Central memory CD8-positive, alpha-beta T cell (primary cell): ENCODE data around the gene MAST3.

ENCODE experiments used
- ATAC-seq: fragments of 150-1000 bp; cut with Tn5 transposase; replicated peaks from 2 replicates; pipeline ENCODE4 v1.10.0; 2022; ENCODE audit warnings: mild to moderate bottlenecking, moderate FRiP score, moderate number of reproducible peaks; ENCODE audit not compliant: poor library complexity, severe bottlenecking; ENCODE audit errors: extremely low read depth
- DNase-seq, 2 donors: peaks; one replicate each; pipeline ENCODE4 v3.0.0; 2021; ENCODE audit warnings: low spot score in 2 of 2
- H3K27ac Mint-ChIP-seq: one replicate; pipeline ENCODE4 v1.8.0; 2022; ENCODE audit warnings: low read depth, mild to moderate bottlenecking, moderate library complexity, mixed read lengths
- H3K27me3 Mint-ChIP-seq: one replicate; pipeline ENCODE4 v1.8.0; 2022; ENCODE audit warnings: mixed read lengths
- H3K36me3 Mint-ChIP-seq: one replicate; pipeline ENCODE4 v1.8.0; 2022; ENCODE audit warnings: mild to moderate bottlenecking, moderate library complexity, mixed read lengths; ENCODE audit not compliant: insufficient read depth
- H3K4me1 Mint-ChIP-seq: one replicate; pipeline ENCODE4 v1.8.0; 2022; ENCODE audit warnings: mixed read lengths
- H3K4me3 Mint-ChIP-seq: one replicate; pipeline ENCODE4 v1.8.0; 2022; ENCODE audit warnings: mild to moderate bottlenecking, moderate library complexity, mixed read lengths
- H3K9me3 Mint-ChIP-seq: one replicate; pipeline ENCODE4 v1.8.0; 2022; ENCODE audit warnings: mixed read lengths

The MAST3 gene

DNA sequence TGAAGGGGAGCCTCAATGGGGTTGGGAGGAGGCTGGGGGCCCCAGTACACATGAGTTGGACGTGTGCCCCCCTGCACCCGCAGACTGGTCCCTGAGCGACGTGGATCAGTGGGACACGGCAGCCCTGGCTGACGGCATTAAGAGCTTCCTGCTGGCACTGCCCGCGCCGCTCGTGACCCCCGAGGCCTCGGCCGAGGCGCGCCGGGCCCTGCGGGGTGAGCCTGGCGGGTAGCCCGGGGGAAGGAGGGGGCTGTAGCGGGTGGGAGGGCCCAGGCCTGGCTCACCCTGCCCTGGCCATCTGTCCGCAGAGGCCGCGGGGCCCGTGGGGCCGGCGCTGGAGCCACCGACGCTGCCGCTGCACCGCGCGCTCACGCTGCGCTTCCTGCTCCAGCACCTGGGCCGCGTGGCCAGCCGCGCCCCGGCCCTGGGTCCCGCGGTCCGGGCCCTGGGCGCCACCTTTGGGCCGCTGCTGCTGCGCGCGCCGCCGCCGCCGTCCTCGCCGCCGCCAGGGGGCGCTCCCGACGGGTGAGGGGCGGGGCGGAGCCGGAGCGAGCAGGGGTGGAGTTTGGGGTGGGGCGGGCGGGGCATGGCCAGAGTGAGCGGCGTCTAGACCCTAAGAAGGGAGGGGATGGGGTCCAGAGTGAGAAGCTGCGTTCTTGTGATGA, 63.5 kb downstream of the MAST3 start:
- H3K27me3 Mint-ChIP-seq: no peaks in the 10 kb centered on the region
- peaks cover 26% of the 10 kb centered on the region for H3K36me3 Mint-ChIP-seq
- no peaks in the 10 kb centered on the region for H3K9me3 Mint-ChIP-seq
- peak overlapping the region; percentile 59 for H3K4me3 Mint-ChIP-seq
- no peak overlapping the region for H3K27ac Mint-ChIP-seq
- peaks cover 11% of the 10 kb centered on the region for H3K4me1 Mint-ChIP-seq
- peak; percentile 69 to 79 for DNase-seq
- ATAC-seq: peak; percentile 95

DNA sequence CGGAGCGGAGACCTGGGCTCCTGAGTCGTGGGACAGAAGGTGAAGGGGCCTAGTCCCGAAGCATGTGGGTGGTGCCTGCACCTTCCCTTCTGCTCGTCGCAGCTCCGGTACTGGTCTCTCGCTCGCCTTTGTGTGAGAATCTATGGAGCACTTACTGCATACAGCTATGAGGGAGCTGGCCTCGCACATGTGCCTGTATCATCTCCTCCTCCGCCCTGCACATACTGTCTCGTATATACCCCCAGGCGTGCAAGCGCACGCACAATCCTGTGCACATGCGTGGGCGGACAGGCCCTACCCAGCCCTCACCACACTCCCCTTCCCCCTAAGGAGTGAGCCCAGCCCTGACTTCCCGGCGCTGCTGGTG, 64.0 kb downstream of the MAST3 start:
- Mint-ChIP-seq H3K4me3 (peak overlapping the region; percentile 54), H3K27ac (no peak overlapping the region), H3K36me3 (peaks cover 27% of the 10 kb centered on the region), H3K9me3 (no peaks in the 10 kb centered on the region), H3K27me3 (no peaks in the 10 kb centered on the region), H3K4me1 (peaks cover 11% of the 10 kb centered on the region)
- DNase-seq (no peak), ATAC-seq (no peak)

DNA sequence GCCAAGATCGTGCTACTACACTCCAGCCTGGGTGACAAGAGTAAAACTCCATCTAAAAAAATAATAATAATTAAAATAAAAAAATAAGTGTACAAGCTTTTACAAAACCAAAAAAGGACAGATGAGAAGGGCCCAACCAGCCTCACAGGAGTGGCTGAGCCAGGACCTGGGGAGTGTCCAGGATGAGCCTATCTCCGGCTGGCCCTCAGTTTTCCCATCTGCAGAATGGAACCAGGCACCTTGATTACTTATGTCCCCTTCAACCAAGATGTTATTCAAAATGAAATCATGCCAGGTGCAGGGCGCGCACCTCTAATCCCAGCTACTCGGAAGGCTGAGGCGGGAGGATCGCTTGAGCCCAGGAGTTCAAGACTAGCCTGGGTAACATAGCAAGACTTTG, 66.5 kb downstream of the MAST3 start:
- no peak for DNase-seq
- Mint-ChIP-seq H3K27ac (no peak overlapping the region), H3K36me3 (peaks cover 29% of the 10 kb centered on the region), H3K4me1 (peaks cover 16% of the 10 kb centered on the region), H3K27me3 (no peaks in the 10 kb centered on the region), H3K4me3 (no peak overlapping the region), H3K9me3 (no peaks in the 10 kb centered on the region)
- ATAC-seq: no peak

DNA sequence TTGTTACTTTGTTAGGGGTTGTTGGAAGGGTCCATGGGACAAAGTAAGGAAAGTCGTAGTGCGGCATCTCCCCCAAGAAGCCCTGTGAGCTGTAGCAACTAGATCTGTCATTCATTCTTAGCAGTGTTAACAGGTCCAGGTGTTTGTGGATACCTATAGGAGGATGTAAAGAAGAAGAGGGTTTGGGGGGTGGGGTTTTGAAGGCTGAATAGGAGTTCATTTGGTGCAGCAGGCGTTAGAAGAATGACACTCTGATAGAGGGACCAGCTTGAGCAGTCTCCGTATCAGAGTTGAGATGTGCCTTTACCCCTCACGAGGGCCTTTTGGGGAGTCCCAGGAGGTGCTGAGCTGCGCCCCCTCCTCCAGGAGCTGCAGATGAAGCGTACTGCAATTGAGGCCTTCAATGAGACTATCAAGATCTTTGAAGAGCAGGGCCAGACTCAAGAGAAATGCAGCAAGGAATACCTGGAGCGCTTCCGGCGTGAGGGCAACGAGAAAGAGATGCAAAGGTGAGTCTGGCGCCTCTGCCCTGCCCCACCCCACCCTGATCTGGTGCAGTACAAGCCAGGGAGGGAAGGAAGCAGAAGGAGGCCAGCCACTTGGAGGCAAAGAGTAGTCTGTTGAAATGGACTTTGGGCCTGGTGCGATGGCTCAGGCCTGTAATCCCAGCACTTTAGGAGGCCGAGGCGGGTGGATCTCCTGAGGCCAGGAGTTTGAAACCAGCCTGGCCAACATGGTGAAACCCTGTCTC, 68.4 kb downstream of the MAST3 start:
- Mint-ChIP-seq H3K27me3 (no peaks in the 10 kb centered on the region), H3K4me1 (peaks cover 9% of the 10 kb centered on the region), H3K27ac (no peak overlapping the region), H3K9me3 (no peaks in the 10 kb centered on the region), H3K36me3 (peaks cover 32% of the 10 kb centered on the region), H3K4me3 (no peak overlapping the region)
- no peak for DNase-seq
- no peak for ATAC-seq

DNA sequence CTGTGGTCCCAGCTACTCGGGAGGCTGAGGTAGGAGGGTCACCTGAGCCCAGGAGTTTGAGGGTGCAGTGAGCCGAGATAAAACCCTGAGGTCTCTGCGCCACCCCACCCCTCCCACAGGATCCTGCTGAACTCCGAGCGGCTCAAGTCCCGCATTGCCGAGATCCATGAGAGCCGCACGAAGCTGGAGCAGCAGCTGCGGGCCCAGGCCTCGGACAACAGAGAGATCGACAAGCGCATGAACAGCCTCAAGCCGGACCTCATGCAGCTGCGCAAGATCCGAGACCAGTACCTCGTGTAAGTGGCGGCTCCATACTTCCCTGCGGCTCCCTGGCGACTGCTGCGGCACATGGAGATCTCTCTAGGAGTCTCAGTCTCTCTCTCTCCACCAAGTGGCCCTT, 69.4 kb downstream of the MAST3 start:
- Mint-ChIP-seq H3K9me3 (no peaks in the 10 kb centered on the region), H3K4me3 (no peak overlapping the region), H3K27me3 (no peaks in the 10 kb centered on the region), H3K36me3 (peaks cover 33% of the 10 kb centered on the region), H3K4me1 (peaks cover 5% of the 10 kb centered on the region), H3K27ac (no peak overlapping the region)
- DNase-seq (no peak), ATAC-seq (no peak)

DNA sequence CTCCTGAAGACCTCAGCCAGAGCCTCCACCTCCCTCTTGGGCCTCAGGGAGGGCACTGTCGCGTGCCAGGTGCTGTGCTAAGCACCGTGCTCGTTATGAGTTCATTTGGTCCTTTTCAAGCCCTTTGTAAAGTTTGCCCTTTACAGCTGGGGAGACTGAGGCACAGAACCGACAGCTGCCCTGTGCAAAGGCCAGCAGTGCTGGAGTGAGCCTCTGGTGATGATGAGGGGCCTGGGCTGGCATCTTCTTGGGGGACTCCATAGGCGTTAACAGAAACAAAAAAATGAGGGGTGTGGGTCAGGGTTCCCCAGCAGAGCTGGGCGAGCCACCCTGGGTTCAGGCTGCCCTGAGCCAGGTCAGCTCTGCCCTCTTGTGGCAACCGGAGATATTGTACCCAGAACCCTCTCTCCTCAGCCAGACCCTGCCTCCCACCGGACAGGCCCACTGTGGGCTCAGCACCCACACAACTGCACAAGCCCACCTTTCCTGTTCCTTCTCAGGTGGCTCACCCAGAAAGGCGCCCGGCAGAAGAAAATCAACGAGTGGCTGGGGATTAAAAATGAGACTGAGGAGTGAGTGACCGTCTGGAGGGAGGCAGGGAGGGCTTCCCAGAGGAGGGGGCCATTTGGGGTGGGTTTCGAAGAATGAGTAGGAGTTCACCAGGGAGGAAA, 70.5 kb downstream of the MAST3 start:
- no peak overlapping the region for H3K27ac Mint-ChIP-seq
- peaks cover 10% of the 10 kb centered on the region for H3K4me1 Mint-ChIP-seq
- no peaks in the 10 kb centered on the region for H3K9me3 Mint-ChIP-seq

DNA sequence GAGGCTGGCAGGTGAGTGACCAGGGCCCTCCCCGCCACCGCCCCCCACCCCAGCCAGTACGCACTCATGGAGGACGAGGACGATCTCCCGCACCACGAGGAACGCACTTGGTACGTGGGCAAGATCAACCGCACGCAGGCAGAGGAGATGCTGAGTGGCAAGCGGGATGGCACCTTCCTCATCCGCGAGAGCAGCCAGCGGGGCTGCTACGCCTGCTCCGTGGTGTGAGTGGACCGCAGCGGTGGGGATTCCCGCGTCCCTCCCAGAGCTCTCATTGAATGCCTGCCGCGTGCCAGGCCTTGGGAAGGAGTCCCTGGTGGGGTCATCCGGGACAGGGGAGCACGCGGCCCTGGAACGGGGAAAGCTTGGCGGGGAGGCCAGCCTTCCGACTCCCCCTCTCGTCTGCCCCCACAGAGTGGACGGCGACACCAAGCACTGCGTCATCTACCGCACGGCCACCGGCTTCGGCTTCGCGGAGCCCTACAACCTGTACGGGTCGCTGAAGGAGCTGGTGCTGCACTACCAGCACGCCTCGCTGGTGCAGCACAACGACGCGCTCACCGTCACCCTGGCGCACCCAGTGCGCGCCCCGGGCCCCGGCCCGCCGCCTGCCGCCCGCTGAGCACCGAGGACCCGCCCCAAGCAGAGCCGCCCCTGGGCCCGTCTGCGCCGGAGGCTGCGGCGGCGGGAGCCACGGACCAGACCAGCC, 71.2 kb downstream of the MAST3 start:
- H3K27ac Mint-ChIP-seq: no peak overlapping the region
- DNase-seq: no peak
- ATAC-seq: no peak
- H3K4me1 Mint-ChIP-seq: peaks cover 18% of the 10 kb centered on the region
- H3K36me3 Mint-ChIP-seq: peaks cover 24% of the 10 kb centered on the region
- no peaks in the 10 kb centered on the region for H3K9me3 Mint-ChIP-seq
- no peaks in the 10 kb centered on the region for H3K27me3 Mint-ChIP-seq
- H3K4me3 Mint-ChIP-seq: no peak overlapping the region

More for the DNA sequence above, 70.5 kb downstream of the MAST3 start:
- peaks cover 31% of the 10 kb centered on the region for H3K36me3 Mint-ChIP-seq
- no peaks in the 10 kb centered on the region for H3K27me3 Mint-ChIP-seq
- ATAC-seq (peak; percentile 65), DNase-seq (peak; percentile 38 to 40)
- no peak overlapping the region for H3K4me3 Mint-ChIP-seq

DNA sequence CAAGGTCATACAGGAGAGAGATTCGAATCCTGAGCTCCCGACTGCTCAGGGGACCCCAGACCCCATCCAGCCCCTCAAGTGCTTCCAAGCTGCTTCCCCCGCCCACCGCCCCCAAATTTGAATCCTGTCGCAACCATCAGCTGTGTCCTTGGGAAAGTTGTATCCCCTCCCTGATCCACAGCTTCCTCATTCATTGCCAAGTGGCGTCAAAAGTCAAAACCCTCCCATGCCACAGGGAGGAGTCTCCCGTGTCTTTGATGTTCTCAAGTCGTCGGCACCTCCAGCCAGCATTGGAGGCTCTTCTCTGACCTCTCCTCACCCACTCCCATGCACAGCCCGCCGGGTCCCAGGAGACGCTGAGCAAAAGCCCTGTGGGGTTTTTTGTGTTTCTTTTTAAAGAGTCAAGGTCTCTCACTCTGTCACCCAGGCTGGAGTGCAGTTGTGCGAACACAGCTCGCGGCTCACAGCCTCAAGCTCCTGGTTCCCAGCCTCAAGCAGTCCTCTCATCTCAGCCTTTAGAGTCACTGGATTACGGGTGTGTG, 73.2 kb downstream of the MAST3 start:
- H3K4me3 Mint-ChIP-seq: no peak overlapping the region
- peaks cover 24% of the 10 kb centered on the region for H3K4me1 Mint-ChIP-seq
- no peak overlapping the region for H3K27ac Mint-ChIP-seq
- H3K27me3 Mint-ChIP-seq: no peaks in the 10 kb centered on the region
- DNase-seq (no peak), ATAC-seq (no peak)
- H3K9me3 Mint-ChIP-seq: no peaks in the 10 kb centered on the region
- H3K36me3 Mint-ChIP-seq: peaks cover 21% of the 10 kb centered on the region

DNA sequence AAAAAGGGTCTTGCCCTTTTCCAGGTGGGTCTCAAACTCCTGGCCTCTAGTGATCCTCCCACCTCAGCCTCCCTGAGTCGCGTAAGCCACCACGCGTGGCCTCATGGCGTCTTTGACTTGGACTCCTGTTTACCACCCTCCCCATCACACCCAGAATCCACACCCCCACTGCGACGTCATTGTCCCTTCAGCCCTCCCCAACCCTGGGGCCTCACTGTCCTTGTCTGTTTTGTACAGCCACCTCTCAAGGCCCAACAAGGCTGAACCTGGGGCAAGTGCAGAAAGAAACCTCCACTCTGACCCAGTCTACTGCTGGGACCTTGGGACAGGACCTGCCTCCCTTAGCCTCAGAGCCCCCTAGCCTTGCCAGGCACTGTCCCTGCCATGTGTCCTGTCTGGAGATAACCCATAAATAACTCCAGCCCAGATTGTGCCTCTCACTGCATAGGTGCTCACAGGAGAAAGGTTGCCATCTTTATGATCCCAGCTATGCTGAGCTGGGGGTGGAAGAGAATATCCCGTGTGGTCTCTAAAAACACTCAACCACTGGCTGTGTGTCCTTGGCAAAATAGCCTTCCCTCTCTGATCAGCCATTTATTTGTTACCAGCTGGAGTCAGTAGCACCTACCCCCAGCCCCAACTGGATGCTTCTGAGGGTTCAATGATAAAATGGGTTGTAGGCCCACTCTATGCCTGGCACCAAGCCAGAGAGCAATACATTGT, 74.2 kb downstream of the MAST3 start:
- DNase-seq: no peak
- H3K4me3 Mint-ChIP-seq: no peak overlapping the region
- peaks cover 24% of the 10 kb centered on the region for H3K4me1 Mint-ChIP-seq
- peaks cover 14% of the 10 kb centered on the region for H3K36me3 Mint-ChIP-seq
- ATAC-seq: no peak
- H3K9me3 Mint-ChIP-seq: no peaks in the 10 kb centered on the region
- no peaks in the 10 kb centered on the region for H3K27me3 Mint-ChIP-seq
- no peak overlapping the region for H3K27ac Mint-ChIP-seq

DNA sequence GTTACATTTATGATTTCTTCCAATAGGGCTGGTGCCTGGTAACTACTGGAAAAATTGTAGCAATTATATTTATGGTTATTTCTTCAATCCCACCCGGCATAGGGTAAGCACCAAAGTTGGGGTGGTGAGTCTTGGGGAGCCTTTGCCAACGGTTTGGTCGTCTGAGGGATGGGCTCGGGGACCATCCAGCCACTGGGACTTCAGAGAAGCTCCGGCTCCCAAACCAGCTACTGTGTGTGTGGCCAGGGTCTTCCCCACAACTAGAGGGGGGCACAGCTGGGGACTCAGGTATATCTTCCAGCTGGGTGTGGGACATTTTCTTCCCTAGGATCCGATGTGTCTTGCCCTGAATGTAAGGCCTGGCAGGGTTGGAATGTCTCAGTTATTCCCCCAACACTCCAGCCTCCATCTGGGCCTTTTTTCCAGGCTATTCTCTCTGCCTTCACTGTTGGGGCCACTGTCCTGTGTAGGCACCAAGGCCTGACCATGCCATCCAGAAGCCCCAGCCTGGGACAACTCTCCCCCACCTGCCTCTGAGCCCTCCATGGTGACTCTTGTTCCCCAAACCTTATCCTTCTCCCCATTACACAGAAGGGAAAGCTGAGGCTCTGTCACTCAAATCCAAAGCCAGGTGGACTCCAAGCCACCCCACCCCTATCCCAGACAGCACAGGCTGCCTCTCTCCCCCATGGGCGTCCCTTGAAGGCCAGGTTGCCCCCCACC, 74.9 kb downstream of the MAST3 start:
- Mint-ChIP-seq H3K36me3 (peaks cover 15% of the 10 kb centered on the region), H3K27ac (peak overlapping the region; percentile 65), H3K27me3 (no peaks in the 10 kb centered on the region), H3K4me1 (peaks cover 24% of the 10 kb centered on the region), H3K9me3 (no peaks in the 10 kb centered on the region), H3K4me3 (peak overlapping the region; percentile 90)
- ATAC-seq (no peak), DNase-seq (no peak)

DNA sequence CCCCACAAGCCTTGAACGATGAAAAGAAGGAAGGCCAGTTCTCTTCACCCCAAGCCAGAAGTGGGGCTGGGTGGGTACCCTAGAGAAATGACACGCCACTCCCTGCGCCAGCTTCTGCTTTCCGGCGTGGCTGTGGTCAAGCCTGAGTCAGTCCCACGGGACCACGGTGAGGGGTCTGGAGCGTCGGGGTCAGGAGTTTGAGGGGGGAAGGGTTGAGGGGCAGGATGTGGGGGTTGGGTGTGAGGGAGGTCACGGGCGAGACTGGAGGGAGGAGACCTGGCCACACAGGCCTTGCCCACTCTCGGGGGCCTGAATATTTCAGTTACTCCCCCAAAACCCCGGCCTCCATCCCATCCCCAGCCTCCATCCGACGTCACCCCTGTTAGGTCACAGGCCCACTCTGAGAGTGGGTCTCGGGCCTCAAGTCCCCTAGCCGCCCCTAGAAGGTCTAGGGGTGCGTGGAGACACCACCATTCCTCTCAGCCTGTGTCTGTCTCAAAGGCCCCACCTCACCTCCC, 75.5 kb downstream of the MAST3 start:
- DNase-seq (no peak), ATAC-seq (peak; percentile 7)
- H3K4me1 Mint-ChIP-seq: peaks cover 21% of the 10 kb centered on the region
- H3K27ac Mint-ChIP-seq: peak overlapping the region; percentile 78
- H3K4me3 Mint-ChIP-seq: peak overlapping the region; percentile 90
- no peaks in the 10 kb centered on the region for H3K27me3 Mint-ChIP-seq
- H3K36me3 Mint-ChIP-seq: peaks cover 16% of the 10 kb centered on the region
- H3K9me3 Mint-ChIP-seq: no peaks in the 10 kb centered on the region
